Measurements from ENCODE around the gene ARHGEF16.

GRCh38 chr1:3434406-3435110 is 19.9 kb upstream of the ARHGEF16 start:
- TF ChIP-seq, protein P1, sequence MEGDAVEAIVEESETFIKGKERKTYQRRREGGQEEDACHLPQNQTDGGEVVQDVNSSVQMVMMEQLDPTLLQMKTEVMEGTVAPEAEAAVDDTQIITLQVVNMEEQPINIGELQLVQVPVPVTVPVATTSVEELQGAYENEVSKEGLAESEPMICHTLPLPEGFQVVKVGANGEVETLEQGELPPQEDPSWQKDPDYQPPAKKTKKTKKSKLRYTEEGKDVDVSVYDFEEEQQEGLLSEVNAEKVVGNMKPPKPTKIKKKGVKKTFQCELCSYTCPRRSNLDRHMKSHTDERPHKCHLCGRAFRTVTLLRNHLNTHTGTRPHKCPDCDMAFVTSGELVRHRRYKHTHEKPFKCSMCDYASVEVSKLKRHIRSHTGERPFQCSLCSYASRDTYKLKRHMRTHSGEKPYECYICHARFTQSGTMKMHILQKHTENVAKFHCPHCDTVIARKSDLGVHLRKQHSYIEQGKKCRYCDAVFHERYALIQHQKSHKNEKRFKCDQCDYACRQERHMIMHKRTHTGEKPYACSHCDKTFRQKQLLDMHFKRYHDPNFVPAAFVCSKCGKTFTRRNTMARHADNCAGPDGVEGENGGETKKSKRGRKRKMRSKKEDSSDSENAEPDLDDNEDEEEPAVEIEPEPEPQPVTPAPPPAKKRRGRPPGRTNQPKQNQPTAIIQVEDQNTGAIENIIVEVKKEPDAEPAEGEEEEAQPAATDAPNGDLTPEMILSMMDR (conservative IDR thresholded peaks at IDR 0.05; ENCODE audit: low read depth, low read length) = no peak
- no peak for TF ChIP-seq EZH2 (IDR thresholded peaks at IDR 0.05; ENCODE audit: borderline replicate concordance, low read depth, low read length, poor library complexity, severe bottlenecking)
